NCI-H2029 (cell line): ENCODE results near the gene MEIOB.

Experiments
- DNase-seq: peaks from one replicate; lab custom pipeline; 2025; lab: John Stamatoyannopoulos, UW

MEIOB gene

GRCh38 chr16:1787056-1787321 is 85.0 kb downstream of the MEIOB start:
- DNase-seq = no peak

GRCh38 chr16:1786242-1787055 is 85.5 kb downstream of the MEIOB start:
- DNase-seq = no peak

GRCh38 chr16:1785846-1786170 is 86.2 kb downstream of the MEIOB start:
- no peak for DNase-seq

- no peak for DNase-seq
These were observed 86.8 kb downstream of the MEIOB start for GRCh38 chr16:1784977-1785845.
